Left ventricle myocardium superior (tissue), 1 donor: Measurements from ENCODE around the gene DVL1. TPM values are rescaled to one million over a fixed set of nuclear protein-coding genes. Genes with fewer than 3 reads are reported as not detected.
"Not testable (repeated sequence)": the region's sequence is repeated elsewhere in the genome, so short reads cannot be mapped to it uniquely, and the experiment has no call there.

Source experiments
- ATAC-seq: fragments of 200-7000 bp; cut with Tn5 transposase; one replicate; pipeline ENCODE4 v1.9.1; 2020; ENCODE audit warnings: mild to moderate bottlenecking, moderate library complexity
- DNase-seq: peaks from one replicate; pipeline ENCODE4 v3.0.0-alpha.2; 2020
- intact Hi-C: fragments of 100-400 bp; cut with micrococcal nuclease; formaldehyde crosslinking; loops from one replicate; pipeline ENCODE4 v1.11.0; 2022
- long read RNA-seq: library from polyadenylated mRNA; unstranded; transcript quantifications from one replicate; pipeline ENCODE4 v2.0.0, GENCODE V29; 2021
- total RNA-seq: library from RNA; stranded (reverse); fragmentation: NEBNext Ultra II Directional; extraction: Animal tissue kit (Norgen Biotek cat#: 25700); gene quantifications from one replicate; pipeline ENCODE4 v1.2.1, GENCODE V29; 2021
- donor health status: DM: no; HTN: yes; CAD: no; lungs with severe emphysema.

DVL1 gene
- total RNA-seq, result 144 TPM
- long read RNA-seq, transcript DVL1-202 (15 exons, 2,926 nt), result major isoform, 193 of 410 reads
- long read RNA-seq, transcript DVL1-201 (15 exons, 3,239 nt), result minor isoform, 18 of 410 reads
- long read RNA-seq, partial matches to known transcripts, result 64 of 410 reads
- long read RNA-seq, other reads (novel, unspliced or antisense), result 134 of 410 reads

DNA sequence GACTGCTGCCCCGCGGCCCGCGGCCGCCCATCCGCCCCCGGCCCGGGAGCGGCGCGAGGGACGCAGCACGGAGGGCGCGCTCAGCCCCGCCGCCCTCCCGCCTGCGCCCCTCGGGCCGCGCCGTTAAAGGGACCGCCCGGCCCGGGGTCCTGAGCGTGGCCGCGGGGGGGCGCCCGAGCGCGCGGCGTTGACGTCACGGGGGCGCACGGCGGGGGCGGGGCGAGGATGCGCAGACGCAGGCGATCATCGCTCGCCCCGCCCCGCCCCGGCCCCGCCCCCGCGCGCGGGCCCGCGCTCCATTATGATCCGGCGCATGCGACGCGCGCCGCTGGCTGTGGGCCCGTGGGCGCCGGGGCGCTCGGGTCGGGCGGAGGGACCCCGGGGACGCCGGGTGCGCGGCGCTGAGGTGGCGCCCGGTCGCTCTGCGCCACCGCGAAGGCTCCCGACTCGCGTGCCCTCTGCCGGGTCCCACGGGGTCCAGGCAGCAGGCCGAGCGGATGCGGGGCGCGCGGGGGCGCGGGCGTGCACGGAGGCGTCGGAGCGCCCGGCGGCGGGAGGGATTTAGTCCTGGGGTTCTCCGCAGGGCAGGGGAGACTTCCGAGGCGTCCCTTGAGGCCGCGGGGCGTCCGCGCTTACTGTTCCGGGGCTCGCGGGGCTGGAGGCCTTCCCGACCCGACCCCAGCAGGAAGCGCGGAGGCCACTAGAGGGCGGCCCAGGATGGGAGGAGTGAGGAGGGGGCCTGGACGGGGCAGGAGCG is at the start of gene DVL1:
TSS of gene DVL1 (minus strand) at position 163 of the 757 bp plus-strand sequence. CDS start 353 bp downstream, outside the sequence.
- ATAC-seq (peak; percentile 35), DNase-seq (peak; percentile 85)
- intact Hi-C loops, result no loop called here

DNA sequence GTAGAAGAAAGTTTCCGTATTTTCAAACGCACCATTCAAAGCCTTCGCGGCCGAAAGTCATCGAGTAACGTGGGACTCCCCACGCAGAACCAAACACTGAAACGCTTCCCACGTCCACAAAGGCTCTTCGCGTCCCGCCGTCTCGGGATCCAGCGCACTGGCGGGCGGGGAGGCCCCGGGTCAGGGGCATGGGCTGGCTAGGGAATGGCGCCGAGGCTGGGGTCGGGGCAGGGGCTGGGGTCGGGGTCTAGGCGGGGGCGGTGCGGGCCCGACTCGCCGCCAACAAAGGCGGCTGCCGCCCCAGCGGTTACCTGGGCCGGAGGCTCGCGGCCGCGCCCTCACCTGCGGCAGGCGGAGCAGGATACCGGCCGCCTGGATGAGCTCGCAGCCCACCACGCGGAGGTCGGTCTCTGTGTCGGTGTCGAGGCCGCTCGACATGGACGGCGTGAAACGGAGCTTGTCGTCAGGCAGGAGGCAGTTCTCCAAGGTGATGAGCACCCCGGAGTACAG is 49.5 kb upstream of the DVL1 start:
- intact Hi-C loops, result no loop called here
- DNase-seq, result no peak
- peak; percentile 1 for ATAC-seq

DNA sequence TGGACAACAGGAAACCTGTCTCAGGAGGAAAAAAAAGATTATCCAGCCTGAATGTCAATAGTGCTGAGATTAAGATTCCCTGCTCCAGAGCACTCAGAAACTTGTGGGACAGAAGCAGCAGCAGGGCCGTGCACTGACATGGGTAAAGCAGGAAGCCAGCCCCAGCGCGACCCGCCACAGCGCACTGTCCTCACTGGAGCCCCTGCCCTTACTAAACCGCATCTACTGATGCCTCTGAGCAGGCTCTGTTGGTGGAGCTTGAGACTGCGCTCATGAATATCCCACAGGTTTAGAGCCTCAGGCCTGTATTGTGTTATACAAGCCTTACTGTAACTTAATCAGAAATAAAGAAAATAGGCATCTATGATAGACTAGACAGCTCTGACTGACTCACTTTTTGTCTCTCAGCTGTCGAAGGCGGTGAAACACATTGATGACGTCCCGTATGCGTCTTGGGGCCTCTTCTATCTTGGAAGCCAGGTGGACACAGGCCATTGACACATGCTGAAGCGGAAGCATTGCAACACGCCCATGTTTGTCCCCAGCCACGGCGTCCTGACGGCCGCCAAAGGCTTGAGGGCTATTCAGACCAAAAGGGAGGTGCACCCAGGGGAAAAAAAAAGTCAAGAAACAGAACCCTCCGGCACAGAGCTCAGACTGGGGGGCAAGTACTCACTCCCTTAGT is 48.8 kb upstream of the DVL1 start:
- DNase-seq, result no peak
- intact Hi-C loops, result no loop called here
- no peak for ATAC-seq

DNA sequence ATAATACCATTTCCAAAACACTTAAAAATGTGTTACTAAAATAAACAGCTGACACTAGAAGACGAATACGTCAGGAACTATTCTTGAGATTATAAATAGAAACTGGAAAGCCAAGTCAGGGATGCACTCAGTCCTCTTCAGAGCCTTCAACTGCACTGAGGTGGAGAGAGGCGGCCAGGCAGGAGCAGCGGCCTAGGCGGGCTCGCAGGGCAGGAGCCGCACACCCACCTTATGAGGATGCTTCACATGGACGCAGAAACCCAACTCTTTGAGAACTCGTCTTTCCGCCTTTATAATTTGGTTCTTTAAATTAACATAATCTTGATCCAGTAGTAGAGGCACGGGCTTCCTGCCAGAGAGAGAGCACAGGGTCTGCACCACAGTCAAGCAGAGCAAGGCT is 45.9 kb upstream of the DVL1 start:
- intact Hi-C loops, result no loop called here
- ATAC-seq (peak; percentile 9), DNase-seq (no peak)

DNA sequence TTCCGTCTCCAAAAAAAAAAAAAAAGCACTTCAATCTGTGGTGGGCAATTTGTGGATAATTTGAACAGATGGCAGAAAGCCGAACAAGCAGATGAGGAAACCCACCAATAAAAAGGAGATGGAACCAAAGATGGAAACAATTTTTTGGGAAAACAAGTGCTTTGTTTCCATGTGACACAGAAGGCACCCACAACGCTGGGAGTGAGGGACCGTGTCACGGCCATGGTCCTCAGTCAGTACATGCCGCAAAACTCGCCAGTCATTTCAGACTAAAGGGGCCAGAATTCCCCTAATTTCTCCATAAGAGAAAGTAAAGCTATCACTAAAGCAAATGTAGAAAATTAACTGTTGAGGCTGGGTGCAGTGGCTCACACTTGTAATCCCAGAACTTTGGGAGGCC is 44.9 kb upstream of the DVL1 start:
- intact Hi-C loops, result no loop called here
- no peak for ATAC-seq
- no peak for DNase-seq

DNA sequence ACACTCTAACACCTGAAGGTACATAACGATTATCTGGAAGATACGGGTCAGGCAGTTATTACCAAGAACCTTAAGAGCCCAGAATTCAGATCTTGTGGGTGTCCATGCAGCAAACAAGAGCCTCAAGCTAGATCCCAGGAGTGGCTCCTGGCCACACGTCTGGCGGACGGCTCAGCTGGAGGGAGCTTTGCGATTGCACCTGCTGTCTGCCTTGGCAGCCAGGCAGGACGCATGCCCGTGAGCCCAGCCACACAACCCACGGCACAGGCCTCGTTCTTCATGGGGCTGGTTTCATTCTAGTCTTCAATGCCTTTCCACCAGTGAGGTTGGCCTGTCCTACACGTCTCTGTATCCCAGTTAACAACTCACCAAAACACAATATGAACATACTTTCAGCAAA is 44.2 kb upstream of the DVL1 start:
- ATAC-seq (no peak), DNase-seq (peak; percentile 15)
- intact Hi-C loops, result no loop called here

DNA sequence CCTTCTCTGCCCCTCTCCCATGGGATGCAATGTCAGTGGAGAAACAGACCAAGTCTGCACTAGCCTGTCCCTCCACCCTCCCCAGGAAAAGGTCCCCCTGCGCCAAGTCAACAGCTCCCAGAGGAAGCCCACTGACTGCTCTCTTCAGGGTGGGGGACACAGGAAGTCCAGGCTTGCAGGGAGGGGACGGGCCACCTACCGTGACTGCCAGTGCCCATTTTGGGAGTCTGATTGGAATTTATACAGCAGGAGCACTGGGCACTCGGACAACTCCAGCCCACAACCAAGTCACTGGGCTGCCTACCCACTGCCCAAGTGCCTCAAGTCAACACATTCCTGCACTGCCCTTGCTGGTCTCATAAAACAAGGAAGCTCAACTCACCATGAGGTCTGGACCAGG is 43.8 kb upstream of the DVL1 start:
- ATAC-seq (no peak), DNase-seq (peak; percentile 22)
- intact Hi-C loops, result no loop called here

DNA sequence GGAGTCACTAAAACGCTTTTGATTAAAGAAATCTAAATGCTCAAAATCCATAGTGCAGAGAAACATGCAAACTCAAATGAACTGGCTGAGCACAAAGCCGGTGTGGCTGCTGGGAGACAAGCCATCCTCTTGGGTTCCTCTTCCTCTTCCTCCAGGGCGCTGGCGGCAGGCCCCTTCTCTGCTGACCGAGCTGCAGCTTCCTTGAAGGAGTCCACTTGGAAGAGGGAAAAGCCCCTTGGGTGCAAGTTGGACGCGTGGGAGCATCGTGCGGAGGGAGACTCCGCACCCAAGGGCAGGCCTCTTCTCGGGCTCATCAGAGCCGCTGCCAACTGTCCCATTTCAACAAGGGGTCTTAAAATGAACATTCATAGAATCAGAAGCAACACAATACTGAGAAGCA is 42.0 kb upstream of the DVL1 start:
- no peak for ATAC-seq
- intact Hi-C loops, result no loop called here
- DNase-seq, result peak; percentile 29

DNA sequence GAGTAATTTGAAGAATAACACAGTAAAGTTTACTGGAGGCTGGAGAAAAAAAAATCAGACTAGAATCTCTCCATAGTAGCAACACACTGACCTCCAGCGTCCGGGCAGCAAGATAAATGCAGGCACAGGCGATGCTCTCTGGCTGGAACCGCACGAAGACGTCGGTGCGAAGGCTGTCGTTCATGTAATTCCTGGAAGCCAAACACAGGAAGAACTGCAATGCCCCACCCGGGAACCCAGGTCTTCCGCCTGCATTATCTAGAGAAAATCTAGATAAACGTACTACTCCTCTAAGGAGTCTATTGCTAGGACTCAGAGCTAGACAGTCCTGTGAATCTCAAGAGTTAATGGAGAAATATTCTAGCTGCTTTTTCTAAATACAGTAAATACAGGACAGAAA is 41.5 kb upstream of the DVL1 start:
- intact Hi-C loops, result no loop called here
- ATAC-seq (no peak), DNase-seq (peak; percentile 16)

DNA sequence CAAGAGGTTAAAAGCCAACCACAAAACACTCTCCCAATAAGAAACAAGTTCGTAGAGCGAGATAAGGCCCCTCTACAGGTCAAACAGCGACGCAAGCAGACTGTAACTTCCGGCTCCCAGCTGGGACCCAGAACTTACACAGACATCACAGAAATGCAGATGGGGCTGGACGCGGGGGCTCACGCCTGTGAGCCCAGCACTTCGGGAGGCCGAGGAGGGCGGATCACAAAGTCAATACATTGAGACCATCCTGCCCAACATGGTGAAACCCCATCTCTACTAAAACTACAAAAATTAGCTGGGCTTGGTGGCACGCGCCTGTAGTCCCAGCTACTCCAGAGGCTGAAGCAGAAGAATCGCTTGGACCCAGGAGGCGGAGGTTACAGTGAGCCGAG is 38.9 kb upstream of the DVL1 start:
- ATAC-seq (no peak), DNase-seq (no peak)
- intact Hi-C loops, result no loop called here

DNA sequence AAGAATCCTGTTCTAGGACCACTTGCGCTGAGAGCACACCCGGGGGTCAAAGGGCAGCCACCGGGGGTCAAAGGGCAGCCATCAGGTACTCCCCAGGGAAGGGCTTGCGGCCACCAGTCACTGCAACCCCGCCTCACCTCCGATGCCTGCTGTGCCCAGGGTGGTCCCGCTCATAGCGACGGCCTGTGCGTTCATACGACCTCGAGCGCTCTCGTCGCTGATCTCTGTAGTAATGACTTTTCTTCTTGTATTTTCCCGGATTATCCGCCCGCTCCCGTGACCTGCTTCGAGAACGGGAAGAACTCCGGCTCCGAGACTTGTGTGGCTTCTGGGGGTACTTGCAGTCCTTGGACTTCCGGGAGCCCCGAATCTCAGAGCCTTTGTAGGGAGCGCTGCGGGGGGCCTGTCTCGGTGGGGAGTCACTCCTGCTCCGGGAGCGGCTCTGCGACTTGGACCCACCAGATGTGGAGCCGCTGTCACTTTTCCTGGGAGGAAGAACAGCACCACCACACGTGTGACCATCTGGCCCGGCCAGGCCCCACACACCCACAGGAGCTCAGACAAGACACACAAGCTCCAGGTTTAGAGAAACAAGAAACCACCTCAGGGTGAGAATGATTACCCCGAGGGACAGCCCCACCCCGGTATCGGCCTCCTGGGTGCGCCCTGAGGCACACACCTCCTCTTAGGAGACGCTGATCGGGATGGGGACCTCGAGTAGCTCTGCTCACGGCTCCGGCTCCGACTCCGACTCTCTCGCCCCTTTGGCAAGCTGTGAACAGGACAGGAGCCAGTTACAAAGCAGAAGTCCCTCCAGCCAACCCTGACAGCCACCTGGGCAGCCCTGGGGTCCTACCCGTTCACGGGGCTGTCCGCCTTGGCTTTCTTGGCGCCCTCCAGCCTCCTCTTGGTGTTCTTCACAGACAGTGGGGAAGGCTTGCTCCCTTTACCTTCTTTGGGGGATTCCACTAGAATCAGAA is 38.2 kb upstream of the DVL1 start:
- DNase-seq, result peak; percentile 13
- ATAC-seq, result no peak
- intact Hi-C loops, result no loop called here

DNA sequence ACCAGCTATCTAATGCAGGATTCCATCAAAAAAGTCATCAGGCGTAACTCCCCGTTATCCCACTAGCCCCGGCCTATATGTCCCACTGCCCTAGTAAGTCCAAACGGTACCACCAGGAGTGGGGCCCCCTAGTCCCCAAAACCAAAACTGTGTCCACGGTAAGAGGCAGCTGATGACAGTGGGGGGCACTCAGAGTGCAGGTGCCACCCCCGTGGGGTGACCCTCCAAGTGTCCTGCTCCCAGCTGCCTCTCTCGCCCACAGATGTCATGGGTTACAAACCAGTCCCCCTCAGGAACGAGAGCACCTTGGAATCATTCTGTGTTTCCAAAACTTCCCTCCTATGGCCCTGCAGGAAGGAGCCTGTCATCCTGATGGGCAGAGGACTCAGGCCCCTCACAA is 36.7 kb upstream of the DVL1 start:
- intact Hi-C loops, result no loop called here
- no peak for ATAC-seq

DNA sequence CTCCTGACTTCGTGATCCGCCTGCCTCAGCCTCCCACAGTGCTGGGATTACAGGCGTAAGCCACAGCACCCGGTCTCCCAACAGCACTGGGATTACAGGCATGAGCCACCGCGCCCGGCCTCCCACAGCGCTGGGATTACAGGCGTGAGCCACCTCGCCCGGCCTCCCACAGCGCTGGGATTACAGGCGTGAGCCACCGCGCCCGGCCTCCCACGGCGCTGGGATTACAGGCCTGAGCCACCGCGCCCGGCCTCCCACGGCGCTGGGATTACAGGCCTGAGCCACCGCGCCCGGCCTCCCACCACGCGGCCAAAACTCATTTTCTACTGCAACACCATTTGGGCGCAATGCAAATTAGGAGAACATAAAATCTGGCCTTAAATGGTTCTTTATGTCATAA is 36.1 kb upstream of the DVL1 start:
- ATAC-seq, intact Hi-C loops: not testable (repeated sequence)
- DNase-seq, result peak; percentile 15

More for the DNA sequence above, 36.7 kb upstream of the DVL1 start:
- DNase-seq, result no peak

DNA sequence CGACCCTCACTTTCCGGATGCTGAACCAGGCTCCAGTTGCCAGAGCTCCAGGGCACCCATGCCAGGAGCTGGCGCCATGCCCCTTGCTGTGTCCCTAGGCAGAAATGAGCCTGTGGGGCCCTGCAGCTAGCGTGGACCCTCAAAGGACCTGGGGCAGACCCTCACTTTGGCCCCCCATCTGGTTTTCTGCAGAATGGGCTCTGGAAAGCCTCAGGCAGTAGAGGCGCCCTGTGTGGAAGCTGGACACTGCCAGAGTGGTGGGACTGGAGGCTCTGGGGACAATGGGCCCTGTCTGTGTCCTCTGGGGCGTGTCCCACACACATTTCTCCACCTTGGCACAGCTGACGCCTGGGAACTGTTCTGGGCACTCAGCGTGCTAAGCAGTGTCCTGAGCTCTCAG is 32.1 kb upstream of the DVL1 start:
- DNase-seq (no peak), ATAC-seq (no peak)
- intact Hi-C loops, result no loop called here

DNA sequence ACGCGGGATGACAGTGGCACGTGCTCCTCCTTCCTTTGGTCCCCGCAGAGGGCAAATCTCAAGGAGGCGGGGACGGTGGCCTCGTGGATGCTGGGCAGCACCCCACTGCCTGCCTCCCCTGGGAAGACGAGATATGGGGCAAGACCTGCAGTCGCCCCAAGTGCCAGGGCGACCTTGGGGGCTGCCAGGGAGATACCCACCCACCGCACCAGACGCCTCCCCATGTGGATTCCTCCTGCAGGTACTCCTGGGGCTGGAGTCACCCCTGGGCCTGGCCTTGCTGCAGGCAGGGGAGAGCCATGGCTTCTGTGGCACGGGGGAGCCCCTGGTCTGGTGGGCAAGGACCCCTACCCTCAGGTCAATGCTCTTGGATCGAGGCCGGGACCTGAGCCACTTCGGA is 31.6 kb upstream of the DVL1 start:
- no peak for DNase-seq
- ATAC-seq, result no peak
- intact Hi-C loops, result no loop called here

DNA sequence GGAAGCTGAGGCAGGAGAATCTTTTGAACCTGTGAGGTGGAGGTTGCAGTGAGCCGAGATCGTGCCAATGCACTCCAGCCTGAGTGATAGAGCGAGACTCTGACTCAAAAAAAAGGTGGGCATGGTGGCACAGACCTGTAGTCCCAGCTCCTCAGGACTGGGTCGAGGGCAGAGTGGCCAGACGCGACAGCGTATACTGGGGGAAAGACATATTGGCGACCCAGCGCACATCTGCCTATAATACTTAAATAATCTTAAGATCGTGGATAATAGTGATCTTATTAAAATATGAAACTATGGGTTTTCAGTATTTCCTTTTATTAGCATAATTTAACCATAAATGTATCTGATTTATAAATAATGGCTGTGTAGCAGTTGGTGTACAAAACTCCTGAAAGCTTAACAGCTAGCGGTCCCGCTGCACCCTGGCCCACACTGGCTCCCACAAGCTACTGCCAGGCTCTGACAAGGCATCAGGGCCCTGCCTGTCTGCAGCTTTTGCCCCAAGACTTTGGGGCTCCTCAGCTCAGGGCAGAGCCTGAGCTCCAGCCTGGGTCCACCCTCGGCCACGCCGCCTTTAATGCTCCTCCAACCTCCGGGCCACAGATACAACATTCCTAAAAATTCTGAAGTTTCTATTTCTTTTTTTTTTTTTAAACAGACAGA is 28.5 kb upstream of the DVL1 start:
- peak; percentile 27 for DNase-seq
- ATAC-seq, result no peak
- intact Hi-C loops, result no loop called here

DNA sequence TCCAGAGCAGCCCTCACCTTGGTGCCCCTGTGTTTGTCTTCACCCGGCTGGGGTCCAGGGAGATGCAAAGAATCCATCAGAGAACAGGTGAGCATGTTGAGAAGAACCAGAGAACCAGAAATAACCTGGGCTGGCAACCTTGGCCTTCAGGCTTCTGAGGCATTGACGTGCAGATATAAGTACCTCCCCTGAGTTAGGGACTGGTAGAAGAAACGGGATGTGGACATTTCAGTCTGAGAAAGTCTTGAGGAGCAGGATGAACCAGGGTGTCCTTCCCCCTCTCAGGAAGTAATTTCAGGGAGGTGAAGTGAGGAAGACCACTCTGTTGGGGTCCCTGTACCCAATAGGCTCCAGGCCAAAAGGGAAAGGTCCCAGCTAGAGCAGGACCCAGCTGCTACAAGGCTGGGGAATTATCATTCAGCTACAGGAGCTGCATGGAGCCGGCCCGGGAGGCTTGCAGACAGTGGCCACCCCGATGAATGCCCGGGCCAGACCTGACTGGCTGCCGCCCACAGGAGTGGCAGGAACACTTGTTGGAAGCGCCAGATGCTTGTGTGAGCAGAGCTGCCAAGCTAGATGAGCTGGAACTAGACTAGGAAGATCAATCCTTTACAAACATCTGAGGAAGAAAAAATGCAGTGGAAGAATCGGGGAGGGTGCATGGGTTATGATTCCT is 27.5 kb upstream of the DVL1 start:
- intact Hi-C loops, result no loop called here
- no peak for ATAC-seq
- peak; percentile 28 for DNase-seq
